Epithelial cell of proximal tubule (primary cell): ENCODE measurements around the gene OR9A4. TPM values are rescaled to one million over a fixed set of nuclear protein-coding genes. Genes with fewer than 3 reads are reported as not detected.

Source experiments
- DNase-seq: peaks from one replicate; pipeline ENCODE4 v3.0.0-alpha.2; 2011; ENCODE audit warnings: low read depth
- H3K4me3 ChIP-seq: 2 replicates; pipeline ENCODE4 v1.5.1; 2011; ENCODE audit warnings: low read depth, mild to moderate bottlenecking, low read length
- CTCF ChIP-seq: conservative IDR thresholded peaks from 2 replicates; pipeline ENCODE4 v1.5.1; 2012; ENCODE audit warnings: low read depth, mild to moderate bottlenecking, low read length
- total RNA-seq: library from RNA; depleted of rRNA; stranded (reverse); fragments of >200 nt; gene quantifications from 2 replicates; pipeline ENCODE4 v1.2.3, GENCODE V29; 2015

OR9A4 gene
- total RNA-seq, 1 donor from 2014 or later: not detected

- no peak for TF ChIP-seq CTCF
- no peak overlapping the region for H3K4me3 ChIP-seq
- DNase-seq: no peak
Observed at GRCh38 chr7:141952461-141952860, 36.3 kb downstream of the OR9A4 start.

- H3K4me3 ChIP-seq: no peak overlapping the region
- DNase-seq: no peak
- no peak for TF ChIP-seq CTCF
Observed at GRCh38 chr7:141954334-141954733, 38.1 kb downstream of the OR9A4 start.

GRCh38 chr7:141956084-141956483 lies 39.9 kb downstream of the OR9A4 start:
- H3K4me3 ChIP-seq: no peak overlapping the region
- no peak for TF ChIP-seq CTCF
- no peak for DNase-seq

GRCh38 chr7:141960687-141961422 lies 44.7 kb downstream of the OR9A4 start:
- no peak for DNase-seq
- H3K4me3 ChIP-seq: no peak overlapping the region
- no peak for TF ChIP-seq CTCF

Other genes with a start within 250 kb of the OR9A4 start
- gene DENND11, start 214.2 kb upstream of the OR9A4 start, total RNA-seq: 9.7 and 12.2 TPM in 2 replicates
- not detected in 2 replicates for gene WEE2, start 208.0 kb upstream of the OR9A4 start, total RNA-seq
- gene SSBP1, start 178.0 kb upstream of the OR9A4 start, total RNA-seq: 246 and 313 TPM in 2 replicates
- gene TAS2R3, start 152.3 kb upstream of the OR9A4 start, total RNA-seq: 0.35 TPM in 1 of 2 replicates, not detected in the other
- gene TAS2R4, start 139.7 kb upstream of the OR9A4 start, total RNA-seq: 0.14 and 0.23 TPM in 2 replicates
- gene TAS2R5, start 126.2 kb upstream of the OR9A4 start, total RNA-seq: 0.35 TPM in 1 of 2 replicates, not detected in the other
- not detected in 2 replicates for gene PRSS37, start 74.9 kb upstream of the OR9A4 start, total RNA-seq
- gene CLEC5A, start 30.6 kb downstream of the OR9A4 start, total RNA-seq: not detected in 2 replicates
- gene TAS2R38, start 57.4 kb downstream of the OR9A4 start, total RNA-seq: not detected in 2 replicates
- gene MGAM, start 79.5 kb downstream of the OR9A4 start, total RNA-seq: 0.07 TPM in 1 of 2 replicates, not detected in the other
- gene MGAM2, start 195.3 kb downstream of the OR9A4 start, total RNA-seq: not detected in 2 replicates